Fibroblast of lung (primary cell): ENCODE data around the gene ZNF800. TPM values are rescaled to one million over a fixed set of nuclear protein-coding genes. Genes with fewer than 3 reads are reported as not detected.

Source experiments
- DNase-seq, 2 donors: peaks; one replicate each; pipeline versions ENCODE4 v3.0.0 to v3.0.0-alpha.2; 2010; ENCODE audit warnings: low read depth in 2 of 2
- H2AFZ ChIP-seq: 2 replicates; pipeline ENCODE4 v1.5.1; 2012; ENCODE audit warnings: low read length, control low read depth, inconsistent platforms
- H3K27ac ChIP-seq: 2 replicates; pipeline ENCODE4 v1.5.1; 2011; ENCODE audit warnings: low read length, control low read depth; ENCODE audit not compliant: insufficient read depth
- H3K27me3 ChIP-seq: 2 replicates; pipeline ENCODE4 v1.5.1; 2011; ENCODE audit warnings: mild to moderate bottlenecking, low read length; ENCODE audit not compliant: control insufficient read depth, insufficient read depth
- H3K36me3 ChIP-seq: 2 replicates; pipeline ENCODE4 v1.5.1; 2011; ENCODE audit warnings: low read length; ENCODE audit not compliant: control insufficient read depth, insufficient read depth
- H3K4me1 ChIP-seq: 2 replicates; pipeline ENCODE4 v1.5.1; 2011; ENCODE audit warnings: low read length; ENCODE audit not compliant: control insufficient read depth, insufficient read depth; ENCODE audit errors: extremely low read depth
- H3K4me2 ChIP-seq: 2 replicates; pipeline ENCODE4 v1.5.1; 2011; ENCODE audit warnings: low read length, control low read depth; ENCODE audit not compliant: insufficient read depth; ENCODE audit errors: extremely low read depth
- H3K4me3 ChIP-seq, 4 experiments: fragments of 200-600 bp in 1 of 4; sonication (generic) in 1 of 4; replicated peaks in 1 of 4; 2 replicates each; pipeline ENCODE4 v1.5.1; 2011 to 2016; ENCODE audit warnings: low read length in 4 of 4, low read depth in 3 of 4, mild to moderate bottlenecking in 3 of 4, control low read depth in 2 of 4, inconsistent platforms in 1 of 4, mixed read lengths in 1 of 4; ENCODE audit not compliant: insufficient read depth in 1 of 4; ENCODE audit errors: control extremely low read depth in 1 of 4
- H3K79me2 ChIP-seq: 2 replicates; pipeline ENCODE4 v1.5.1; 2012; ENCODE audit warnings: mild to moderate bottlenecking, low read length, inconsistent platforms; ENCODE audit not compliant: control insufficient read depth, insufficient read depth
- H3K9ac ChIP-seq: 2 replicates; pipeline ENCODE4 v1.5.1; 2011; ENCODE audit warnings: mild to moderate bottlenecking, low read length, control low read depth; ENCODE audit not compliant: insufficient read depth
- H3K9me3 ChIP-seq: 2 replicates; pipeline ENCODE4 v1.5.1; 2012; ENCODE audit warnings: low read depth, low read length; ENCODE audit not compliant: control insufficient read depth, insufficient read depth
- H4K20me1 ChIP-seq: 2 replicates; pipeline ENCODE4 v1.5.1; 2011; ENCODE audit warnings: low read length; ENCODE audit not compliant: control insufficient read depth, insufficient read depth; ENCODE audit errors: extremely low read depth
- CTCF ChIP-seq, 2 donors: IDR thresholded peaks in 1 of 2; conservative IDR thresholded peaks in 1 of 2; 1 replicate in 1 of 2; 2 replicates in 1 of 2; pipeline ENCODE4 v1.5.1; 2011 to 2012; ENCODE audit warnings: low read length in 2 of 2, control low read depth in 1 of 2, inconsistent platforms in 1 of 2, low read depth in 1 of 2, mild to moderate bottlenecking in 1 of 2
- EZH2 ChIP-seq: IDR thresholded peaks from 2 replicates; pipeline ENCODE4 v1.5.1; 2012; ENCODE audit warnings: low read length, control low read depth, mild to moderate bottlenecking; ENCODE audit errors: missing control alignments
- polyA plus RNA-seq, 2 donors: library from polyadenylated mRNA; depleted of rRNA in 1 of 2; stranded (reverse) in 1 of 2; unstranded in 1 of 2; fragments of >200 nt; gene quantifications; 2 replicates each; pipeline ENCODE4 v1.2.1, GENCODE V29; 2011 to 2012; ENCODE audit warnings: missing spikeins in 1 of 2
- total RNA-seq: library from RNA; depleted of rRNA; stranded (reverse); fragments of >200 nt; gene quantifications from 2 replicates; pipeline ENCODE4 v1.2.1, GENCODE V29; 2014

ZNF800 gene
- total and polyA plus RNA-seq, 2 donors (not counting 1 experiment from before 2014, with no cell fraction given) = 12.4 to 16.6 TPM

GRCh38 chr7:127332880-127333279 is 59.6 kb downstream of the ZNF800 start:
- Histone ChIP-seq H3K4me3 (no peak overlapping the region), H3K79me2 (no peaks in the 10 kb centered on the region), H3K9me3 (no peaks in the 10 kb centered on the region), H3K27ac (no peak overlapping the region), H3K4me1 (no peaks in the 10 kb centered on the region), H3K9ac (no peak overlapping the region), H2AFZ (no peak overlapping the region), H3K36me3 (no peaks in the 10 kb centered on the region), H4K20me1 (no peaks in the 10 kb centered on the region), H3K27me3 (no peaks in the 10 kb centered on the region), H3K4me2 (no peak overlapping the region)
- DNase-seq = no peak
- TF ChIP-seq CTCF (conservative IDR thresholded peaks at IDR 0.05 in 1 of 2, IDR thresholded peaks at IDR 0.05 in 1 of 2; ENCODE audit: low read depth in 1 of 2, low read length in 2 of 2) (no peak), EZH2 (no peak)

- no peaks in the 10 kb centered on the region for H3K9me3 ChIP-seq
These were observed 62.4 kb downstream of the ZNF800 start for GRCh38 chr7:127330070-127330469.

GRCh38 chr7:127322832-127323493 is 69.5 kb downstream of the ZNF800 start:
- Histone ChIP-seq H3K4me3 (no peak overlapping the region), H3K36me3 (no peaks in the 10 kb centered on the region), H3K9ac (no peak overlapping the region), H2AFZ (no peak overlapping the region), H3K4me1 (no peaks in the 10 kb centered on the region), H3K9me3 (no peaks in the 10 kb centered on the region), H3K79me2 (no peaks in the 10 kb centered on the region), H3K27me3 (no peaks in the 10 kb centered on the region), H3K4me2 (no peak overlapping the region), H3K27ac (no peak overlapping the region), H4K20me1 (no peaks in the 10 kb centered on the region)
- TF ChIP-seq CTCF (conservative IDR thresholded peaks at IDR 0.05 in 1 of 2, IDR thresholded peaks at IDR 0.05 in 1 of 2; ENCODE audit: low read depth in 1 of 2, low read length in 2 of 2) (no peak), EZH2 (no peak)
- DNase-seq = no peak

More at GRCh38 chr7:127330070-127330469, 62.4 kb downstream of the ZNF800 start:
- no peak overlapping the region for H3K4me3 ChIP-seq
- no peak overlapping the region for H2AFZ ChIP-seq
- H3K4me2 ChIP-seq = no peak overlapping the region
- H3K27ac ChIP-seq = no peak overlapping the region
- TF ChIP-seq EZH2 (no peak), CTCF (conservative IDR thresholded peaks at IDR 0.05 in 1 of 2, IDR thresholded peaks at IDR 0.05 in 1 of 2; ENCODE audit: low read depth in 1 of 2, low read length in 2 of 2) (no peak)
- H3K4me1 ChIP-seq = no peaks in the 10 kb centered on the region
- H3K9ac ChIP-seq = no peak overlapping the region
- no peaks in the 10 kb centered on the region for H3K36me3 ChIP-seq
- H3K79me2 ChIP-seq = no peaks in the 10 kb centered on the region
- H3K27me3 ChIP-seq = no peaks in the 10 kb centered on the region
- no peak for DNase-seq
- no peaks in the 10 kb centered on the region for H4K20me1 ChIP-seq
